DMS53 (cell line): ENCODE measurements around the gene NUP85.
"Not testable (repeated sequence)": the region's sequence is repeated elsewhere in the genome, so short reads cannot be mapped to it uniquely, and the experiment has no call there.

Experiments used
- DNase-seq: peaks from one replicate; lab custom pipeline; 2025; lab: John Stamatoyannopoulos, UW

The NUP85 gene

GRCh38 chr17:75205793-75206163 is 299 bp downstream of the NUP85 start:
- no peak for DNase-seq

GRCh38 chr17:75207050-75207407 is 1.6 kb downstream of the NUP85 start:
- DNase-seq, result not testable (repeated sequence)

- DNase-seq, result no peak
Measured at GRCh38 chr17:75207760-75208159, 2.3 kb downstream of the NUP85 start.

- DNase-seq, result no peak
Measured at GRCh38 chr17:75208161-75208560, 2.7 kb downstream of the NUP85 start.

- DNase-seq, result no peak
Measured at GRCh38 chr17:75209061-75209460, 3.6 kb downstream of the NUP85 start.

GRCh38 chr17:75218131-75218530 is 12.7 kb downstream of the NUP85 start:
- no peak for DNase-seq

- no peak for DNase-seq
Measured at GRCh38 chr17:75219815-75220214, 14.3 kb downstream of the NUP85 start.

GRCh38 chr17:75225016-75225415 is 19.5 kb downstream of the NUP85 start:
- no peak for DNase-seq

- DNase-seq, result peak; percentile 61
Measured at GRCh38 chr17:75227729-75228128, 22.2 kb downstream of the NUP85 start.

- no peak for DNase-seq
Measured at GRCh38 chr17:75228305-75228704, 22.8 kb downstream of the NUP85 start.

- DNase-seq, result no peak
Measured at GRCh38 chr17:75228847-75229246, 23.4 kb downstream of the NUP85 start.

GRCh38 chr17:75231071-75231470 is 25.6 kb downstream of the NUP85 start:
- no peak for DNase-seq

- DNase-seq, result no peak
Measured at GRCh38 chr17:75231741-75232464, 26.4 kb downstream of the NUP85 start.

- no peak for DNase-seq
Measured at GRCh38 chr17:75232786-75233185, 27.3 kb downstream of the NUP85 start.

- DNase-seq, result no peak
Measured at GRCh38 chr17:75237100-75238014, 31.9 kb downstream of the NUP85 start.

- DNase-seq, result no peak
Measured at GRCh38 chr17:75238020-75238580, 32.6 kb downstream of the NUP85 start.

GRCh38 chr17:75238684-75239191 is 33.3 kb downstream of the NUP85 start:
- peak; percentile 89 for DNase-seq

- DNase-seq, result no peak
Measured at GRCh38 chr17:75239214-75239613, 33.7 kb downstream of the NUP85 start.

- no peak for DNase-seq
Measured at GRCh38 chr17:75239778-75240393, 34.4 kb downstream of the NUP85 start.

- peak; percentile 70 for DNase-seq
Measured at GRCh38 chr17:75240394-75241142, 35.1 kb downstream of the NUP85 start.

- no peak for DNase-seq
Measured at GRCh38 chr17:75241143-75241430, 35.6 kb downstream of the NUP85 start.

- no peak for DNase-seq
Measured at GRCh38 chr17:75241502-75241901, 36.0 kb downstream of the NUP85 start.
